ENCODE measurements around the gene IL17REL. TPM values are rescaled to one million over a fixed set of nuclear protein-coding genes. Genes with fewer than 3 reads are reported as not detected.
A peak's percentile ranks its signal among the peaks of the same experiment; 100 is the strongest.

Gene IL17REL
- total RNA-seq, 6 donors from 2014 or later = 0.06 TPM; not detected in 5

- ATAC-seq (ENCODE audit: low FRiP score in 2 of 2) = no peak
- peak in 1 of 2 donors; percentile 32 for DNase-seq
- TF ChIP-seq CTCF (IDR thresholded peaks at IDR 0.05) (no peak), POLR2A (IDR thresholded peaks at IDR 0.05) (peak in 1 of 4 donors; percentile 18)
Measured at GRCh38 chr22:49966041-49966773, 46.4 kb downstream of the IL17REL start.

GRCh38 chr22:49965091-49966040, 47.2 kb downstream of the IL17REL start:
- DNase-seq = peak; percentile 44 to 80
- Histone ChIP-seq H3K27ac (peak overlapping the region; percentile 95 to 98 (median 96)), H3K27me3 (no peaks in the 10 kb centered on the region), H3K9me3 (no peaks in the 10 kb centered on the region), H3K4me1 (peaks cover 63 to 78% (median 70%) of the 10 kb centered on the region in 4 donors), H3K4me3 (peak overlapping the region in 1 of 4 donors; percentile 98), H3K36me3 (peaks cover 17 to 44% (median 36%) of the 10 kb centered on the region in 4 donors)
- WGBS, 2 donors = 74 to 83% methylated on average over 5 to 21 of the region's 22 CpGs
- no peak for ATAC-seq (ENCODE audit: low FRiP score in 2 of 2)
- TF ChIP-seq CTCF (IDR thresholded peaks at IDR 0.05) (no peak), POLR2AphosphoS5 (IDR thresholded peaks at IDR 0.05) (no peak), EP300 (IDR thresholded peaks at IDR 0.05) (no peak), POLR2A (IDR thresholded peaks at IDR 0.05) (peak in 1 of 4 donors; percentile 23)

More at GRCh38 chr22:49966041-49966773, 46.4 kb downstream of the IL17REL start:
- Histone ChIP-seq H3K27me3 (no peaks in the 10 kb centered on the region), H3K4me3 (peak overlapping the region in 1 of 4 donors; percentile 98), H3K27ac (peak overlapping the region; percentile 95 to 98 (median 96)), H3K4me1 (peaks cover 70 to 86% (median 78%) of the 10 kb centered on the region in 4 donors), H3K9me3 (no peaks in the 10 kb centered on the region), H3K36me3 (peaks cover 17 to 44% (median 36%) of the 10 kb centered on the region in 4 donors)
- WGBS, 2 donors = 62 to 73% methylated on average over 8 to 11 of the region's 11 CpGs

GRCh38 chr22:49964136-49965090, 48.2 kb downstream of the IL17REL start:
- peaks cover 63 to 75% (median 70%) of the 10 kb centered on the region in 4 donors for H3K4me1 ChIP-seq
- TF ChIP-seq POLR2AphosphoS5 (IDR thresholded peaks at IDR 0.05) = no peak
- no peak for TF ChIP-seq POLR2A (IDR thresholded peaks at IDR 0.05)
- TF ChIP-seq CTCF (IDR thresholded peaks at IDR 0.05) = no peak
- TF ChIP-seq EP300 (IDR thresholded peaks at IDR 0.05) = no peak
- ATAC-seq (ENCODE audit: low FRiP score in 2 of 2) = no peak
- peaks cover 17 to 44% (median 36%) of the 10 kb centered on the region in 4 donors for H3K36me3 ChIP-seq
- no peaks in the 10 kb centered on the region for H3K9me3 ChIP-seq
- 56 to 59% methylated on average over 14 to 19 of the region's 19 CpGs for WGBS, 2 donors
- DNase-seq = peak; percentile 22 to 54
- peak overlapping the region; percentile 88 to 98 (median 94) for H3K4me3 ChIP-seq
- no peaks in the 10 kb centered on the region for H3K27me3 ChIP-seq
- peak overlapping the region; percentile 95 to 98 (median 96) for H3K27ac ChIP-seq

GRCh38 chr22:49963647-49964026, 48.9 kb downstream of the IL17REL start:
- 46 to 48% methylated on average over 6 of the region's 6 CpGs for WGBS, 2 donors
- peaks cover 17 to 44% (median 36%) of the 10 kb centered on the region in 4 donors for H3K36me3 ChIP-seq
- peak in 1 of 2 donors; percentile 36 for DNase-seq
- no peak for ATAC-seq (ENCODE audit: low FRiP score in 2 of 2)
- peak overlapping the region; percentile 95 to 98 (median 96) for H3K27ac ChIP-seq
- no peaks in the 10 kb centered on the region for H3K9me3 ChIP-seq
- TF ChIP-seq EP300 (IDR thresholded peaks at IDR 0.05) (no peak), CTCF (IDR thresholded peaks at IDR 0.05) (no peak), POLR2A (IDR thresholded peaks at IDR 0.05) (no peak), POLR2AphosphoS5 (IDR thresholded peaks at IDR 0.05) (no peak)
- H3K27me3 ChIP-seq = no peaks in the 10 kb centered on the region
- peaks cover 71 to 77% (median 75%) of the 10 kb centered on the region in 4 donors for H3K4me1 ChIP-seq
- peak overlapping the region; percentile 88 to 98 (median 94) for H3K4me3 ChIP-seq
